Spinal cord (tissue), 10 donors: ENCODE results near the gene CTSV. TPM values are rescaled to one million over a fixed set of nuclear protein-coding genes. Genes with fewer than 3 reads are reported as not detected.
A peak's percentile ranks its signal among the peaks of the same experiment; 100 is the strongest.
"Not testable (repeated sequence)": the region's sequence is repeated elsewhere in the genome, so short reads cannot be mapped to it uniquely, and the experiment has no call there.

Source experiments
- DNase-seq, 6 donors: peaks; one replicate each; pipeline versions ENCODE4 v3.0.0 to v3.0.0-alpha.2; 2013 to 2015; ENCODE audit warnings: low spot score in 6 of 6, low read depth in 4 of 6
- H3K27ac ChIP-seq: one replicate; pipeline ENCODE4 v1.5.1; 2013; ENCODE audit warnings: low read depth, low read length, control low read depth
- H3K27me3 ChIP-seq: one replicate; pipeline ENCODE4 v1.6.1; 2013; ENCODE audit warnings: low read length; ENCODE audit not compliant: control insufficient read depth, insufficient read depth
- H3K36me3 ChIP-seq: one replicate; pipeline ENCODE4 v1.6.1; 2013; ENCODE audit warnings: low read length; ENCODE audit not compliant: control insufficient read depth, insufficient read depth
- H3K4me1 ChIP-seq: one replicate; pipeline ENCODE4 v1.6.1; 2013; ENCODE audit warnings: low read length; ENCODE audit not compliant: control insufficient read depth, insufficient read depth
- H3K4me3 ChIP-seq: one replicate; pipeline ENCODE4 v1.5.1; 2013; ENCODE audit warnings: low read depth, low read length, control low read depth
- H3K9me3 ChIP-seq: one replicate; pipeline ENCODE4 v1.6.1; 2013; ENCODE audit warnings: low read length; ENCODE audit not compliant: control insufficient read depth, insufficient read depth
- WGBS: methylation state at CpG from one replicate; pipeline ENCODE4 v1.1.5; 2013; ENCODE audit warnings: missing lambda C conversion rate; ENCODE audit not compliant: insufficient coverage; 5-methylcytosine and 5-hydroxymethylcytosine counted together
- polyA plus RNA-seq, 2 donors: library from polyadenylated mRNA; unstranded; fragments of 120-200 nt; gene quantifications; one replicate each; pipeline ENCODE4 v1.2.1, GENCODE V29; 2013; ENCODE audit not compliant: insufficient read length in 2 of 2
- total RNA-seq, 2 donors: library from RNA; depleted of rRNA in 1 of 2; stranded (reverse); fragments of 120-200 nt in 1 of 2; fragments of >200 nt in 1 of 2; gene quantifications; one replicate each; pipeline versions ENCODE4 v1.2.3 to v1.2.4, GENCODE V29; 2013 to 2014
- donor health status: healthy.

CTSV gene
- total and polyA plus RNA-seq, 4 donors: 3.2 to 11.7 (median 3.7) TPM

GRCh38 chr9:97073506-97073905 is 34.6 kb upstream of the CTSV start:
- peak in 1 of 6 donors; percentile 22 for DNase-seq
- Histone ChIP-seq H3K4me1 (peaks cover 17% of the 10 kb centered on the region), H3K9me3 (no peaks in the 10 kb centered on the region), H3K36me3 (no peaks in the 10 kb centered on the region), H3K4me3 (no peak overlapping the region), H3K27ac (no peak overlapping the region), H3K27me3 (peaks cover 30% of the 10 kb centered on the region)
- no CpG with 5 or more reads among the region's 1 CpG for WGBS

- peaks cover 13% of the 10 kb centered on the region for H3K4me1 ChIP-seq
- no peak for DNase-seq
- H3K4me3 ChIP-seq: no peak overlapping the region
- H3K36me3 ChIP-seq: peaks cover 2% of the 10 kb centered on the region
- H3K9me3 ChIP-seq: no peaks in the 10 kb centered on the region
- no peak overlapping the region for H3K27ac ChIP-seq
- H3K27me3 ChIP-seq: peaks cover 18% of the 10 kb centered on the region
- WGBS: 80% methylated on average over 4 of the region's 7 CpGs
Measured at GRCh38 chr9:97072285-97072776, 33.4 kb upstream of the CTSV start.

- H3K9me3 ChIP-seq, H3K36me3 ChIP-seq, H3K4me3 ChIP-seq, H3K4me1 ChIP-seq, H3K27me3 ChIP-seq, H3K27ac ChIP-seq, DNase-seq: not testable (repeated sequence)
- WGBS: no CpG with 5 or more reads among the region's 4 CpGs
Measured at GRCh38 chr9:97070325-97070724, 31.4 kb upstream of the CTSV start.

GRCh38 chr9:97067490-97067889 is 28.5 kb upstream of the CTSV start:
- Histone ChIP-seq H3K9me3 (no peaks in the 10 kb centered on the region), H3K4me1 (no peaks in the 10 kb centered on the region), H3K27me3 (no peaks in the 10 kb centered on the region), H3K27ac (no peak overlapping the region), H3K36me3 (peaks cover 2% of the 10 kb centered on the region), H3K4me3 (no peak overlapping the region)
- no peak for DNase-seq
- WGBS: 98% methylated on average over 19 of the region's 19 CpGs

- 58% methylated on average over 1 of the region's 2 CpGs for WGBS
- no peaks in the 10 kb centered on the region for H3K4me1 ChIP-seq
- H3K4me3 ChIP-seq: no peak overlapping the region
- peaks cover 2% of the 10 kb centered on the region for H3K36me3 ChIP-seq
- DNase-seq: no peak
- no peaks in the 10 kb centered on the region for H3K9me3 ChIP-seq
- H3K27me3 ChIP-seq: no peaks in the 10 kb centered on the region
- no peak overlapping the region for H3K27ac ChIP-seq
Measured at GRCh38 chr9:97064176-97064575, 25.2 kb upstream of the CTSV start.

- Histone ChIP-seq H3K9me3 (no peaks in the 10 kb centered on the region), H3K4me1 (no peaks in the 10 kb centered on the region), H3K27ac (no peak overlapping the region), H3K36me3 (no peaks in the 10 kb centered on the region), H3K4me3 (no peak overlapping the region), H3K27me3 (no peaks in the 10 kb centered on the region)
- DNase-seq: no peak
- 96% methylated on average over 3 of the region's 3 CpGs for WGBS
Measured at GRCh38 chr9:97060796-97061195, 21.9 kb upstream of the CTSV start.

GRCh38 chr9:97059626-97060025 is 20.7 kb upstream of the CTSV start:
- 100% methylated on average over 1 of the region's 3 CpGs for WGBS
- Histone ChIP-seq H3K36me3 (no peaks in the 10 kb centered on the region), H3K27ac (no peak overlapping the region), H3K4me1 (no peaks in the 10 kb centered on the region), H3K27me3 (no peaks in the 10 kb centered on the region), H3K4me3 (no peak overlapping the region), H3K9me3 (no peaks in the 10 kb centered on the region)
- no peak for DNase-seq

GRCh38 chr9:97057651-97058050 is 18.7 kb upstream of the CTSV start:
- Histone ChIP-seq H3K4me1 (no peaks in the 10 kb centered on the region), H3K9me3 (no peaks in the 10 kb centered on the region), H3K27ac (no peak overlapping the region), H3K27me3 (no peaks in the 10 kb centered on the region), H3K4me3 (no peak overlapping the region), H3K36me3 (no peaks in the 10 kb centered on the region)
- WGBS: 100% methylated on average over 2 of the region's 5 CpGs
- DNase-seq: no peak

GRCh38 chr9:97055891-97056290 is 16.9 kb upstream of the CTSV start:
- DNase-seq, H3K9me3 ChIP-seq, H3K27me3 ChIP-seq, H3K27ac ChIP-seq, H3K36me3 ChIP-seq, H3K4me1 ChIP-seq, H3K4me3 ChIP-seq: not testable (repeated sequence)
- WGBS: over 99% methylated on average over 8 of the region's 13 CpGs

GRCh38 chr9:97053717-97054116 is 14.8 kb upstream of the CTSV start:
- Histone ChIP-seq H3K36me3 (no peaks in the 10 kb centered on the region), H3K4me3 (no peak overlapping the region), H3K27me3 (no peaks in the 10 kb centered on the region), H3K4me1 (peaks cover 6% of the 10 kb centered on the region), H3K9me3 (no peaks in the 10 kb centered on the region), H3K27ac (no peak overlapping the region)
- 58% methylated on average over 3 of the region's 3 CpGs for WGBS
- DNase-seq: no peak
